Fibroblast of skin of right biceps (primary cell): Measurements from ENCODE around the gene MAN1A1.

ENCODE experiments used
- DNase-seq: peaks from one replicate; pipeline ENCODE4 v3.0.0-alpha.2; 2013

The MAN1A1 gene

GRCh38 chr6:119226089-119226488 lies 123.5 kb downstream of the MAN1A1 start:
- DNase-seq: no peak

- no peak for DNase-seq
These were observed 125.4 kb downstream of the MAN1A1 start for GRCh38 chr6:119224095-119224701.

- no peak for DNase-seq
These were observed 129.1 kb downstream of the MAN1A1 start for GRCh38 chr6:119220452-119220851.

- DNase-seq: no peak
These were observed 131.0 kb downstream of the MAN1A1 start for GRCh38 chr6:119218548-119218947.

GRCh38 chr6:119215885-119216590 lies 133.5 kb downstream of the MAN1A1 start:
- DNase-seq: no peak

GRCh38 chr6:119215309-119215708 lies 134.3 kb downstream of the MAN1A1 start:
- DNase-seq: no peak

GRCh38 chr6:119210596-119210995 lies 139.0 kb downstream of the MAN1A1 start:
- DNase-seq: no peak

- no peak for DNase-seq
These were observed 139.9 kb downstream of the MAN1A1 start for GRCh38 chr6:119209452-119210205.

GRCh38 chr6:119207971-119208725 lies 141.4 kb downstream of the MAN1A1 start:
- DNase-seq: peak; percentile 80

- no peak for DNase-seq
These were observed 142.2 kb downstream of the MAN1A1 start for GRCh38 chr6:119207327-119207726.

- no peak for DNase-seq
These were observed 143.5 kb downstream of the MAN1A1 start for GRCh38 chr6:119205911-119206618.

- DNase-seq: no peak
These were observed 144.8 kb downstream of the MAN1A1 start for GRCh38 chr6:119204719-119205118.

GRCh38 chr6:119201480-119201879 lies 148.1 kb downstream of the MAN1A1 start:
- no peak for DNase-seq

- no peak for DNase-seq
These were observed 148.9 kb downstream of the MAN1A1 start for GRCh38 chr6:119200512-119201175.

GRCh38 chr6:119197271-119197670 lies 152.3 kb downstream of the MAN1A1 start:
- DNase-seq: no peak

GRCh38 chr6:119196715-119197114 lies 152.8 kb downstream of the MAN1A1 start:
- DNase-seq: no peak

GRCh38 chr6:119195848-119196247 lies 153.7 kb downstream of the MAN1A1 start:
- no peak for DNase-seq

GRCh38 chr6:119195204-119195603 lies 154.4 kb downstream of the MAN1A1 start:
- DNase-seq: no peak

- DNase-seq: no peak
These were observed 155.9 kb downstream of the MAN1A1 start for GRCh38 chr6:119193707-119194106.

GRCh38 chr6:119192200-119192599 lies 157.4 kb downstream of the MAN1A1 start:
- no peak for DNase-seq

- DNase-seq: no peak
These were observed 159.4 kb downstream of the MAN1A1 start for GRCh38 chr6:119190176-119190575.

- no peak for DNase-seq
These were observed 160.1 kb downstream of the MAN1A1 start for GRCh38 chr6:119189498-119189897.
